GM23338 (cell line): ENCODE results near the gene NECTIN3. TPM values are rescaled to one million over a fixed set of nuclear protein-coding genes. Genes with fewer than 3 reads are reported as not detected.

Source experiments
- ATAC-seq: fragments of 200-7000 bp; cut with Tn5 transposase; 3 replicates; pipeline ENCODE4 v1.9.1; 2020
- DNase-seq: peaks from one replicate; pipeline ENCODE4 v3.0.0-alpha.2; 2015; ENCODE audit warnings: low spot score
- H2AFZ ChIP-seq: fragments of 200-600 bp; sonication (generic); 2 replicates; pipeline ENCODE4 v1.8.0; 2016; ENCODE audit warnings: antibody characterized with exemption, mild to moderate bottlenecking, moderate library complexity
- H3F3A ChIP-seq: fragments of 200-600 bp; sonication (generic); replicated peaks from 2 replicates; pipeline ENCODE4 v1.8.0; 2017; ENCODE audit warnings: antibody characterized with exemption, mixed run types, low read depth
- H3K27ac ChIP-seq: fragments of 200-600 bp; sonication (generic); 2 replicates; pipeline ENCODE4 v1.6.1; 2016; ENCODE audit warnings: low read depth
- H3K27me3 ChIP-seq: fragments of 200-600 bp; sonication (generic); 2 replicates; pipeline ENCODE4 v1.8.0; 2016; ENCODE audit warnings: mild to moderate bottlenecking, mixed run types, moderate library complexity; ENCODE audit not compliant: insufficient read depth
- H3K36me3 ChIP-seq: fragments of 200-600 bp; sonication (generic); 2 replicates; pipeline ENCODE4 v1.8.0; 2016; ENCODE audit warnings: mild to moderate bottlenecking; ENCODE audit not compliant: insufficient read depth
- H3K4me1 ChIP-seq: fragments of 200-600 bp; sonication (generic); 2 replicates; pipeline ENCODE4 v1.8.0; 2016; ENCODE audit warnings: mild to moderate bottlenecking, moderate library complexity; ENCODE audit not compliant: insufficient read depth
- H3K4me2 ChIP-seq: fragments of 200-600 bp; sonication (generic); 2 replicates; pipeline ENCODE4 v1.7.1; 2017; ENCODE audit warnings: mixed run types
- H3K4me3 ChIP-seq: fragments of 200-600 bp; sonication (generic); 2 replicates; pipeline ENCODE4 v1.6.1; 2016; ENCODE audit warnings: mixed run types
- H3K79me2 ChIP-seq: fragments of 200-600 bp; sonication (generic); replicated peaks from 2 replicates; pipeline ENCODE4 v1.8.0; 2017; ENCODE audit warnings: mild to moderate bottlenecking; ENCODE audit not compliant: insufficient read depth
- H3K9me2 ChIP-seq: fragments of 200-600 bp; sonication (generic); 2 replicates; pipeline ENCODE4 v1.8.0; 2017; ENCODE audit not compliant: insufficient read depth
- H4K20me1 ChIP-seq: fragments of 200-600 bp; sonication (generic); replicated peaks from 2 replicates; pipeline ENCODE4 v1.8.0; 2017; ENCODE audit warnings: mild to moderate bottlenecking; ENCODE audit not compliant: insufficient read depth
- H3K27ac Mint-ChIP-seq: 2 replicates; pipeline ENCODE4 v1.8.0; 2020; ENCODE audit warnings: inconsistent platforms, mild to moderate bottlenecking, moderate library complexity, mixed read lengths
- H3K27me3 Mint-ChIP-seq: 3 replicates; pipeline ENCODE4 v1.8.0; 2022; ENCODE audit warnings: low read depth, mild to moderate bottlenecking, moderate library complexity, mixed read lengths, inconsistent platforms; ENCODE audit not compliant: insufficient read depth, poor library complexity
- H3K36me3 Mint-ChIP-seq: 3 replicates; pipeline ENCODE4 v1.8.0; 2021; ENCODE audit warnings: low read depth, mild to moderate bottlenecking, inconsistent platforms, moderate library complexity, mixed read lengths
- H3K4me1 Mint-ChIP-seq: 3 replicates; pipeline ENCODE4 v1.8.0; 2020; ENCODE audit warnings: mild to moderate bottlenecking, inconsistent platforms, mixed read lengths
- H3K4me3 Mint-ChIP-seq: 3 replicates; pipeline ENCODE4 v1.8.0; 2021; ENCODE audit warnings: moderate library complexity, mild to moderate bottlenecking, inconsistent platforms, mixed read lengths
- H3K9me3 Mint-ChIP-seq: 3 replicates; pipeline ENCODE4 v1.8.0; 2020; ENCODE audit warnings: moderate library complexity, mild to moderate bottlenecking, inconsistent platforms, mixed read lengths
- CREB1 ChIP-seq: fragments of 250-450 bp; sonication (Bioruptor Pico); IDR thresholded peaks from 2 replicates; pipeline ENCODE4 v1.5.0; 2020; ENCODE audit warnings: low read depth, mild to moderate bottlenecking, moderate library complexity
- EZH2 ChIP-seq: fragments of 200-600 bp; sonication (generic); IDR thresholded peaks from one replicate; pipeline ENCODE4 v1.8.0; 2017; ENCODE audit warnings: antibody characterized with exemption, mild to moderate bottlenecking, low read depth; ENCODE audit not compliant: unreplicated experiment
- EZH2phosphoT487 ChIP-seq: fragments of 200-600 bp; sonication (generic); IDR thresholded peaks from one replicate; pipeline ENCODE4 v1.8.1; 2018; ENCODE audit warnings: antibody characterized with exemption; ENCODE audit not compliant: unreplicated experiment
- JUNB ChIP-seq: IDR thresholded peaks from one replicate; pipeline ENCODE4 v1.6.1; 2016; ENCODE audit warnings: antibody characterized with exemption; ENCODE audit not compliant: unreplicated experiment
- polyA plus RNA-seq: library from polyadenylated mRNA; unstranded; fragments of >200 nt; fragmentation: Nextera tagmentation; extraction: Ambion mirVana; gene quantifications from 2 replicates; pipeline ENCODE4 v1.2.1, GENCODE V29; 2016
- total RNA-seq: library from RNA; depleted of rRNA; stranded (reverse); fragments of >200 nt; shearing (Covaris generic); gene quantifications from 2 replicates; pipeline ENCODE4 v1.2.3, GENCODE V29; 2014
- TF ChIP-seq, protein P1 (sequence below): IDR thresholded peaks from 2 replicates; pipeline ENCODE4 v1.6.1; 2016; ENCODE audit warnings: antibody characterized with exemption
- TF ChIP-seq, protein P2 (sequence below): fragments of 250-450 bp; sonication (Bioruptor Pico); IDR thresholded peaks from 2 replicates; pipeline ENCODE4 v1.5.0; 2020; ENCODE audit warnings: mild to moderate bottlenecking, moderate library complexity
- TF ChIP-seq, protein P3 (sequence below), 2 experiments: fragments of 200-600 bp in 1 of 2; sonication (generic) in 1 of 2; conservative IDR thresholded peaks; 2 replicates each; pipeline versions ENCODE4 v1.5.1 to v1.6.1; 2016 to 2017; ENCODE audit warnings: antibody characterized with exemption in 2 of 2, low read depth in 2 of 2, mild to moderate bottlenecking in 2 of 2, moderate library complexity in 1 of 2

Gene NECTIN3
- total and polyA plus RNA-seq, 2 experiments from 2014 or later: 16.0 to 48.2 TPM

DNA sequence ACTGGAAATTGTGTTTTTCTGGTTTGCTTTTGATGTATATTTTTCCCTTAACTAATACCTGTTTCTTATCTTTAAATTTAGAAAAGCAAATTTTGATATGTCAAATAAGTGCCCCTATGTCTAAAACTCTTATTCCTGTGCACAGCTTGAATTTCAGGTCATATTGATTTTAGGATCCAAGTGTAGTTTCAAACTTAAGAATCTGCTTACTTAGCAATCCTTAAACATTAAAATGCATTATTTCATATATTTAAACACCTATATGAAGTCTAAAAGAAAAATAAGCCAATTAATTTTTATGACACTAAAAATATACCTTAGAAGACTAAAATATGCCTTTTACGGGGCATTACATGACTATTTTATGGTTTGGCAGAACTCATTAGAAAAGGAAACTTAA lies 59.2 kb downstream of the NECTIN3 start:
- H4K20me1 ChIP-seq: no peaks in the 10 kb centered on the region
- no peak overlapping the region for H3K4me3 ChIP-seq
- H3K4me1 ChIP-seq: 0 out of 2 replicates have a peak, but pooled peaks cover 6% of the 10 kb centered on the region
- H3F3A ChIP-seq: no peaks in the 10 kb centered on the region
- H3K27ac ChIP-seq: no peak overlapping the region
- Mint-ChIP-seq H3K27ac (no peak overlapping the region), H3K9me3 (no peaks in the 10 kb centered on the region), H3K36me3 (peaks cover 29% of the 10 kb centered on the region), H3K27me3 (no peaks in the 10 kb centered on the region), H3K4me3 (no peak overlapping the region), H3K4me1 (peaks cover 10% of the 10 kb centered on the region)
- H3K79me2 ChIP-seq: no peaks in the 10 kb centered on the region
- no peaks in the 10 kb centered on the region for H3K9me2 ChIP-seq
- no peak overlapping the region for H2AFZ ChIP-seq
- no peaks in the 10 kb centered on the region for H3K27me3 ChIP-seq
- H3K4me2 ChIP-seq: no peak overlapping the region
- TF ChIP-seq JUNB: no peak
- TF ChIP-seq, protein P1, sequence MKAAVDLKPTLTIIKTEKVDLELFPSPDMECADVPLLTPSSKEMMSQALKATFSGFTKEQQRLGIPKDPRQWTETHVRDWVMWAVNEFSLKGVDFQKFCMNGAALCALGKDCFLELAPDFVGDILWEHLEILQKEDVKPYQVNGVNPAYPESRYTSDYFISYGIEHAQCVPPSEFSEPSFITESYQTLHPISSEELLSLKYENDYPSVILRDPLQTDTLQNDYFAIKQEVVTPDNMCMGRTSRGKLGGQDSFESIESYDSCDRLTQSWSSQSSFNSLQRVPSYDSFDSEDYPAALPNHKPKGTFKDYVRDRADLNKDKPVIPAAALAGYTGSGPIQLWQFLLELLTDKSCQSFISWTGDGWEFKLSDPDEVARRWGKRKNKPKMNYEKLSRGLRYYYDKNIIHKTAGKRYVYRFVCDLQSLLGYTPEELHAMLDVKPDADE: no peak
- ATAC-seq (no peak), DNase-seq (no peak)
- H3K36me3 ChIP-seq: no peaks in the 10 kb centered on the region

DNA sequence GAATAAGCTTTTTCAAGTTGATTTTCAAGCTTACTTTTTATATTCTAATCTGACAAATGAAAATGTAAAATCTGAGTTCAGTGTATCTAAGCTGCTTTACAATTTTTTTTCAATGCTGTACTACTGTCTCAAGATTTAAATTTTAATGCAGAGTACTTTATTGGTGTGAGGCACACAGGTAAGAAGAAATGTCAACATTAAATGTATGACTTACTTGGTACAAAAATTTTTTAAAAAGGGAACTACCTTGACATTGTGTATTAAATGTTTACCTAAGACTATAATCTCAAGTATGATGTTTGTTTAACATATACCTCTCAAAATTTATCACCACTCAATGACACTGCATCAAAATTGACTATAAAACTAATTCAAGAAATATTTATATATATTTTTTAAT lies 62.7 kb downstream of the NECTIN3 start:
- H3K36me3 Mint-ChIP-seq: peaks cover 9% of the 10 kb centered on the region; the same call in 1 of the 3 replicates
- Histone ChIP-seq H3K9me2 (no peaks in the 10 kb centered on the region), H2AFZ (no peak overlapping the region), H3K27ac (no peak overlapping the region), H3F3A (no peaks in the 10 kb centered on the region), H3K4me1 (no peaks in the 10 kb centered on the region), H3K36me3 (no peaks in the 10 kb centered on the region), H4K20me1 (no peaks in the 10 kb centered on the region), H3K27me3 (no peaks in the 10 kb centered on the region), H3K79me2 (no peaks in the 10 kb centered on the region), H3K4me3 (no peak overlapping the region), H3K4me2 (no peak overlapping the region)
- TF ChIP-seq, protein P2, sequence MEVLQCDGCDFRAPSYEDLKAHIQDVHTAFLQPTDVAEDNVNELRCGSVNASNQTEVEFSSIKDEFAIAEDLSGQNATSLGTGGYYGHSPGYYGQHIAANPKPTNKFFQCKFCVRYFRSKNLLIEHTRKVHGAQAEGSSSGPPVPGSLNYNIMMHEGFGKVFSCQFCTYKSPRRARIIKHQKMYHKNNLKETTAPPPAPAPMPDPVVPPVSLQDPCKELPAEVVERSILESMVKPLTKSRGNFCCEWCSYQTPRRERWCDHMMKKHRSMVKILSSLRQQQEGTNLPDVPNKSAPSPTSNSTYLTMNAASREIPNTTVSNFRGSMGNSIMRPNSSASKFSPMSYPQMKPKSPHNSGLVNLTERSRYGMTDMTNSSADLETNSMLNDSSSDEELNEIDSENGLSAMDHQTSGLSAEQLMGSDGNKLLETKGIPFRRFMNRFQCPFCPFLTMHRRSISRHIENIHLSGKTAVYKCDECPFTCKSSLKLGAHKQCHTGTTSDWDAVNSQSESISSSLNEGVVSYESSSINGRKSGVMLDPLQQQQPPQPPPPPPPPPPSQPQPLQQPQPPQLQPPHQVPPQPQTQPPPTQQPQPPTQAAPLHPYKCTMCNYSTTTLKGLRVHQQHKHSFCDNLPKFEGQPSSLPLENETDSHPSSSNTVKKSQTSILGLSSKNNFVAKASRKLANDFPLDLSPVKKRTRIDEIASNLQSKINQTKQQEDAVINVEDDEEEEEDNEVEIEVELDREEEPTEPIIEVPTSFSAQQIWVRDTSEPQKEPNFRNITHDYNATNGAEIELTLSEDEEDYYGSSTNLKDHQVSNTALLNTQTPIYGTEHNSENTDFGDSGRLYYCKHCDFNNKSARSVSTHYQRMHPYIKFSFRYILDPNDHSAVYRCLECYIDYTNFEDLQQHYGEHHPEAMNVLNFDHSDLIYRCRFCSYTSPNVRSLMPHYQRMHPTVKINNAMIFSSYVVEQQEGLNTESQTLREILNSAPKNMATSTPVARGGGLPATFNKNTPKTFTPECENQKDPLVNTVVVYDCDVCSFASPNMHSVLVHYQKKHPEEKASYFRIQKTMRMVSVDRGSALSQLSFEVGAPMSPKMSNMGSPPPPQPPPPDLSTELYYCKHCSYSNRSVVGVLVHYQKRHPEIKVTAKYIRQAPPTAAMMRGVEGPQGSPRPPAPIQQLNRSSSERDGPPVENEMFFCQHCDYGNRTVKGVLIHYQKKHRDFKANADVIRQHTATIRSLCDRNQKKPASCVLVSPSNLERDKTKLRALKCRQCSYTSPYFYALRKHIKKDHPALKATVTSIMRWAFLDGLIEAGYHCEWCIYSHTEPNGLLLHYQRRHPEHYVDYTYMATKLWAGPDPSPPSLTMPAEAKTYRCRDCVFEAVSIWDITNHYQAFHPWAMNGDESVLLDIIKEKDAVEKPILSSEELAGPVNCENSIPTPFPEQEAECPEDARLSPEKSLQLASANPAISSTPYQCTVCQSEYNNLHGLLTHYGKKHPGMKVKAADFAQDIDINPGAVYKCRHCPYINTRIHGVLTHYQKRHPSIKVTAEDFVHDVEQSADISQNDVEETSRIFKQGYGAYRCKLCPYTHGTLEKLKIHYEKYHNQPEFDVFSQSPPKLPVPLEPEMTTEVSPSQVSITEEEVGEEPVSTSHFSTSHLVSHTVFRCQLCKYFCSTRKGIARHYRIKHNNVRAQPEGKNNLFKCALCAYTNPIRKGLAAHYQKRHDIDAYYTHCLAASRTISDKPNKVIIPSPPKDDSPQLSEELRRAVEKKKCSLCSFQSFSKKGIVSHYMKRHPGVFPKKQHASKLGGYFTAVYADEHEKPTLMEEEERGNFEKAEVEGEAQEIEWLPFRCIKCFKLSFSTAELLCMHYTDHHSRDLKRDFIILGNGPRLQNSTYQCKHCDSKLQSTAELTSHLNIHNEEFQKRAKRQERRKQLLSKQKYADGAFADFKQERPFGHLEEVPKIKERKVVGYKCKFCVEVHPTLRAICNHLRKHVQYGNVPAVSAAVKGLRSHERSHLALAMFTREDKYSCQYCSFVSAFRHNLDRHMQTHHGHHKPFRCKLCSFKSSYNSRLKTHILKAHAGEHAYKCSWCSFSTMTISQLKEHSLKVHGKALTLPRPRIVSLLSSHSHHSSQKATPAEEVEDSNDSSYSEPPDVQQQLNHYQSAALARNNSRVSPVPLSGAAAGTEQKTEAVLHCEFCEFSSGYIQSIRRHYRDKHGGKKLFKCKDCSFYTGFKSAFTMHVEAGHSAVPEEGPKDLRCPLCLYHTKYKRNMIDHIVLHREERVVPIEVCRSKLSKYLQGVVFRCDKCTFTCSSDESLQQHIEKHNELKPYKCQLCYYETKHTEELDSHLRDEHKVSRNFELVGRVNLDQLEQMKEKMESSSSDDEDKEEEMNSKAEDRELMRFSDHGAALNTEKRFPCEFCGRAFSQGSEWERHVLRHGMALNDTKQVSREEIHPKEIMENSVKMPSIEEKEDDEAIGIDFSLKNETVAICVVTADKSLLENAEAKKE: no peak
- TF ChIP-seq EZH2 (no peak), EZH2phosphoT487 (no peak), CREB1 (CRISPR knock-in tag) (no peak)
- TF ChIP-seq, protein P3, sequence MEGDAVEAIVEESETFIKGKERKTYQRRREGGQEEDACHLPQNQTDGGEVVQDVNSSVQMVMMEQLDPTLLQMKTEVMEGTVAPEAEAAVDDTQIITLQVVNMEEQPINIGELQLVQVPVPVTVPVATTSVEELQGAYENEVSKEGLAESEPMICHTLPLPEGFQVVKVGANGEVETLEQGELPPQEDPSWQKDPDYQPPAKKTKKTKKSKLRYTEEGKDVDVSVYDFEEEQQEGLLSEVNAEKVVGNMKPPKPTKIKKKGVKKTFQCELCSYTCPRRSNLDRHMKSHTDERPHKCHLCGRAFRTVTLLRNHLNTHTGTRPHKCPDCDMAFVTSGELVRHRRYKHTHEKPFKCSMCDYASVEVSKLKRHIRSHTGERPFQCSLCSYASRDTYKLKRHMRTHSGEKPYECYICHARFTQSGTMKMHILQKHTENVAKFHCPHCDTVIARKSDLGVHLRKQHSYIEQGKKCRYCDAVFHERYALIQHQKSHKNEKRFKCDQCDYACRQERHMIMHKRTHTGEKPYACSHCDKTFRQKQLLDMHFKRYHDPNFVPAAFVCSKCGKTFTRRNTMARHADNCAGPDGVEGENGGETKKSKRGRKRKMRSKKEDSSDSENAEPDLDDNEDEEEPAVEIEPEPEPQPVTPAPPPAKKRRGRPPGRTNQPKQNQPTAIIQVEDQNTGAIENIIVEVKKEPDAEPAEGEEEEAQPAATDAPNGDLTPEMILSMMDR (conservative IDR thresholded peaks at IDR 0.05; ENCODE audit: low read depth in 2 of 2): no peak
- no peaks in the 10 kb centered on the region for H3K27me3 Mint-ChIP-seq
- no peak overlapping the region for H3K4me3 Mint-ChIP-seq
- no peaks in the 10 kb centered on the region for H3K9me3 Mint-ChIP-seq
- no peaks in the 10 kb centered on the region for H3K4me1 Mint-ChIP-seq
- no peak overlapping the region for H3K27ac Mint-ChIP-seq
- ATAC-seq (no peak), DNase-seq (no peak)
